Middle frontal gyrus (tissue), 1 donor: Measurements from ENCODE around the gene ZDHHC5.
A peak's percentile ranks its signal among the peaks of the same experiment; 100 is the strongest.
"Not testable (repeated sequence)": the region's sequence is repeated elsewhere in the genome, so short reads cannot be mapped to it uniquely, and the experiment has no call there.

ENCODE experiments used
- DNase-seq: peaks from one replicate; pipeline ENCODE4 v3.0.0-alpha.2; 2015; ENCODE audit warnings: low spot score; ENCODE audit errors: extremely low spot score

ZDHHC5 gene

GRCh38 chr11:57667117-57667735 is 688 bp upstream of the ZDHHC5 start:
- peak; percentile 97 for DNase-seq

- no peak for DNase-seq
Measured at GRCh38 chr11:57668434-57668782, 494 bp downstream of the ZDHHC5 start.

GRCh38 chr11:57674251-57674650 is 6.3 kb downstream of the ZDHHC5 start:
- no peak for DNase-seq

DNA sequence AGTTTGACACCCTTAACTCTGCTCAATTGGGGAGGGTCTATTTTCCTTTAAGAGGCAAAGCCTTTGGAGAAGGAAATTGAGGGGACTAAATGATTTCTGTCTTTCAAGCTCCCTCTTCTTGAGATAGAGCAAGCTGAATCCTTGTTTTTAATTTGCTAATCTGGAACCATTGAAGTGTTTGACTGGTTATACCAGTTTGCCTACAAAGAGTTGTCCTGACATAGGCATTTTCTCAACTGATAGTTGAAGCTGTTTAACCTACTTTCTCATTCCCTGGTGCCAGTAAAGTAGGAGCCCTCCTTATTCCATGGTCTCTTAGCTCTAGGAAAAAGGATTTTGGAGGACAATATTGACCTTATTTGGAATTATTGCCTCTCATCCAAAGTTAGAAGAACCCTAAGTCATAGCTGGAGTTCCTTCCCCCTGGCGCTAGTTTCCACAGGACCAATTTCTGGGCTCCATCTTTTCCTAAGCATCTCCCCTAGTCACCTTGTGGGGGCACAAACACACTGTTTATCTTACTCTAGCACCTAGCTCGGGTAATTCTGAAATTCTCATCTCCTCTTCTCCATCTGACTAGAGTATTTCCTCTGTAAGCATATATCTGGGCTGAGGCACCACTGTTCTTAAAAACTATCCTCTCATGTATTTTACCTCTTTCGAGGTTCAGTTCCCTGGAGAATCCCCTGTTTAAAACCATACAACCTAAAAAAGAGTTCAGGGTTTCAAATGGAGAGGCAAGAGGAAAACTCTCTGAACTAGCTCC is 7.4 kb downstream of the ZDHHC5 start:
- DNase-seq: no peak

DNA sequence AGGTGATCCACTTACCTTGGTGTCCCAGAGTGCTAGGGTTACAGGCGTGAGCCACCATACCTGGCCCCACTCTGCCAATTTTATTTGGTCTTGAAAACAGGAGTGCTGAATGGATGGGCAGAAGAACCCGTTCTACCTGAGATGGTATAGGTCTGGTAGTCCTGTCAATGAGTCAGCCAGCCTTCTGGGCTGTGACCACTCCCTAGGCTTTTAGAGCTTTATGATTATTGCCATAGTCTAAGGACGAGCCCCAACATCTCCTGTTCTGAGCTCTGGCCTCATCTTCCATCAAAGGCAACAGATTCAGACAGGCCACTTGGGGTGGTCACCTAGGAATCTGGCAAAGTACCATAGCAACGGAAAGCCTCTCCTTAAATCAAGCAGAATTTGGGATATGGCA is 11.5 kb downstream of the ZDHHC5 start:
- DNase-seq: no peak

DNA sequence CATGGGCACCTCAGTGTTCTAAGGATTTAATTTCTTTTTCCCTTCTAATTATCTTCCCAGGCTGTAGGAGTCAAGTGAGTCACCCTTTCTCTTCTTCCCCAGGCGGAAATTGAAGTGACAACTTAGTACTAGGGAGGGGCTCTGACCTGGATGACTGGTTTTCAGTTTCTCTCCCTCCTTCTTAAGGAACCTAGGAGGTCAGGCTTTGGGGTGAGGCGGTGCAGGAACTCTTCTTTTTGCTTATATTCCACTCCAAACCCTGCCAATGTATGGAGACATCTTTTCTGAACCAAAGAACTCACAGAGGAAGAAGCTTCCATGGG is 12.6 kb downstream of the ZDHHC5 start:
- no peak for DNase-seq

- DNase-seq: no peak
Measured at GRCh38 chr11:57681168-57681567, 13.3 kb downstream of the ZDHHC5 start.

GRCh38 chr11:57690474-57690873 is 22.6 kb downstream of the ZDHHC5 start:
- not testable (repeated sequence) for DNase-seq

DNA sequence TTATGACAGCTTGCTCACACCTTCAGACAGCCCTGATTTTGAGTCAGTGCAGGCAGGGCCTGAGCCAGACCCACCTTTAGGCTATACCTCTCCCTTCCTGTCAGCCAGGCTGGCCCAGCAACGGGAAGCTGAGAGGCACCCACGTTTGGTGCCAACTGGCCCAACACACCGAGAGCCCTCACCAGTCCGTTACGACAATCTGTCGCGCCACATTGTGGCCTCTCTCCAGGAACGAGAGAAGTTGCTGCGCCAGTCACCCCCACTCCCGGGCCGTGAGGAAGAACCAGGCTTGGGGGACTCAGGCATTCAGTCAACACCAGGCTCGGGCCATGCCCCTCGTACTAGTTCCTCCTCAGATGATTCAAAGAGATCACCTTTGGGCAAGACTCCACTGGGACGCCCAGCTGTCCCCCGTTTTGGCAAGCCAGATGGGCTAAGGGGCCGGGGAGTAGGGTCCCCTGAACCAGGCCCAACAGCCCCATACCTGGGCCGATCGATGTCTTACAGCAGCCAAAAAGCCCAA is 31.0 kb downstream of the ZDHHC5 start:
- DNase-seq: no peak

DNA sequence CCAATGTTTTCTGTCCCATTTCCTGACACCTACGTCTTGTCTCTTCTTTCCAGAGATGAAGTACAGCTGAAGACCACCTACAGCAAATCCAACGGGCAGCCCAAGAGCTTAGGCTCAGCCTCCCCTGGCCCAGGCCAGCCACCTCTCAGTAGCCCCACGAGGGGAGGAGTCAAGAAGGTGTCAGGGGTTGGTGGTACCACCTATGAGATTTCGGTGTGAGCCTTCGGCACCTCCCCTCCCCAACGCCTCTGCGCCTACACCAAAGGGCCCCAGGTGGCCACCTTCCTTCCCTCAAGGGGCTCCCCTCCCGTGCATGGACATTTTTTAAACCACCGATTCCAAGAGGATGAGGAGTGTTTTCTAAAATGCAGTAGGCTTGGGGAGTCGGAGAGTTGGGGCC is 31.9 kb downstream of the ZDHHC5 start:
- no peak for DNase-seq

DNA sequence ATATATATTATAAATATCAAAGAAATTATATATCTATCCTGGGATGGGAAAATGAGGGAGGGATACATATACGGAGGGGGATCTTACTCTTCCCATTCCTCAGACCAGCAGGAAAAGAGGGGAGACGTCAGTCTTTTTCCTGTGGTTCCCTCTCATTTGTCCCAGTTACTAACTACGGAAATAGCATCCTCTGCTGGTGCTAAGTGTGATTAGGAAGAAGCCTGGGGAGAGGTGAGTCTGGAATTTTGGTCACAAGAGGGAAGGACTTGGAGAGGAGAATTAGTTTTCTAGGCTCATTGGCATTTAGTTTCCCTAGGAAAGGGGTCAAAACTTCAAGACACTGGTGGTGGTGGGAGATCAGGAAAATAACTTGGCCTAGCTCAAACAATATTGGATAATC is 32.5 kb downstream of the ZDHHC5 start:
- DNase-seq: no peak

- DNase-seq: no peak
Measured at GRCh38 chr11:57703341-57703740, 35.4 kb downstream of the ZDHHC5 start.

DNA sequence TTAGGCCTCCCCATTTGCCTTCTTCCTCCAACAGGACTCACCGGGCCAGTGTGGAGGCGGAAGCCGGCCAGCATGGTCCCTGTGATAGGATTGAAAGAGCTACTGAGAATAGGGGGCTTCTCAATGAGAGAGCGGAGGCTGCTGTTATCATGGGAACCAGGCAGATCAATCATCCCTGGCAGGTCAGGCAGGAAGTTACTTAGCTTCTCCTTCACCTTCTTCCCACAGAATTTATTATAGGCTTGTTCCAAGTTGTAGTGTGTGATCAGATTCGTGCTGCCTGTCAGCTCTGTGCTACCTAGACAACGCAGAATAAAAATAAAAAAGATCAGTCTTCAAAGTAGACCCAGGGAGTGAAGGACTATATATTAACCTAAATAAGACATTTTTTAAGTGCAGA is 37.0 kb downstream of the ZDHHC5 start:
- DNase-seq: no peak

DNA sequence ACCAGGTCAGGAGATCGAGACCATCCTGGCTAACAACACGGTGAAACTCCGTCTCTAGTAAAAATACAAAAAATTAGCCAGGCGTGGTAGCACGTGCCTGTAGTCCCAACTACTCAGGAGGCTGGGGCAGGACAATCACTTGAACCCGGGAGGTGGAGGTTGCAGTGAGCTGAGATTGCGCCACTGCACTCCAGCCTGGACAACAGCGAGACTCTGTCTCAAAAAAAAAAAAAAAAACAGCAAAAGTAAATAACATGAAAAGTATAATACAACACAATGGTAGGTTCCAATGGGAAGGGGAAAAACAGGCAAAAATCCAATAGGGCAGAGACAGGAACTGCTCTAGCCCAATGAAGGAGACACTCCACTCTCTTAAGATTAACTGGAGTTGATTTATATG is 37.5 kb downstream of the ZDHHC5 start:
- DNase-seq: not testable (repeated sequence)

DNA sequence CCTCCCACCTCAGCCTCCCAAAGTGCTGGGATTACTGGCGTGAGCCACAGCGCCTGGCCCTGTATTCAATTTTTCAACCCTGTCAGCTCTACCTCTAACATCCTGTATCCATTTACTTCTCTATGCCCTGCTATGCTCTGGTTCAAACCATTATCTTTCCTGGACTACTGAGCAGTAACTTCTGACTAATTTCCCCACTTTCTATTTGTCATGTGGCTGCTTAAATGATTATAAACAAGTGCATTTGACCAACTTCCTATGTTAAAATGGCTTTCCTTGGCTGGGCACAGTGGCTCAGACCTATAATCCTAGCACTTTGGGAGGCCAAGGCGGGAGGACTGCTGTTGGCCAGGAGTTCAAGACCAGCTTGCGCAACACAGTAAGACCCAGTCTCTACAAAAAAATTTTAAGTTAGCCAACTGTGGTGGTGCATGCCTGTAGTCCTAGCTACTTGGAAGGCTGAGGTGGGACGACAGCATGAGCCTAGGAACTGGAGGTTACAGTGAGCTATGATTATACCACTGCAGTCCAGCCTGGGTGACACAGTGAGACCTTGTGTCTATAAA is 42.0 kb downstream of the ZDHHC5 start:
- no peak for DNase-seq

DNA sequence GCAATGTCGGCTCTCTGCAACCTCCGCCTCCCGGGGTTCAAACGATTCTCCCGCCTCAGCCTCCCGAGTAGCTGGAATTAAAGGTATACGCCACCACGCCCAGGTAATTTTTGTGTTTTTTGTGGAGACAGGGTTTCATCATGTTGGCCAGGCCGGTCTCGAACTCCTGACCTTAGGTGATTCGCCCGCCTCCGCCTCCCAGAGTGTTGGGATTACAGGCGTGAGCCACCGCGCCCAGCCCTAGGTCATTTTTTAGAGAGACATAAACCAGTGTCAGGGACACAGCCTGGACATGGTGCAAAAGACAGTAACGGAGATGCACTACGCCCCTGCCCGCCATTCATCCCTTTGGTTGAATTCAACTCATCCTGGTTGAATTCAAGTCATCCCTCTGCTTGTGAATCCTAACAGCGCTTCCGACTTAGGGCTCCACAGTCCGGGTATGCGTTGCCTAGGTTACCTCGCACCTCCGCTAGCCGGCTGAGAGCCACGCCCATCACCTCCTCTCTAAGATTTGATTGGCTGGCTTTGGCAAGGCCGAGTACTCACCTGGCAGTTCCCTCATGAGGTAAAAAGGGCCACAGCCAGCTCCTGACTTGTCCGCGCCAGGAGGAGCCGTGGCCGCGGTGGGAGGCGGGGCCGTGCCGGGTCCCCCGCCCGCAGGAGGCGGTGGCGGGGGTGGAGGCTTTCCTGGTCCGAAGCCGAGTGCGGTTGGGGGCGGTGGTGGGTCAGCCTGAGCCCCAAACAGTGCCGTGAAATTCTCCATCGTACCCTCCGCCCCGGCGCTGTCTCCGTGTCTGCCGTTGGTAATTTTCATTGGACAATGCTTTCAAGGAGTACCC is 43.7 kb downstream of the ZDHHC5 start, which contains the start of gene MED19:
Gene MED19, minus strand, starts transcription at position 802 of the 842 bp plus-strand sequence. Its CDS starts 36 bp downstream, at position 766.
- peak; percentile 18 for DNase-seq

DNA sequence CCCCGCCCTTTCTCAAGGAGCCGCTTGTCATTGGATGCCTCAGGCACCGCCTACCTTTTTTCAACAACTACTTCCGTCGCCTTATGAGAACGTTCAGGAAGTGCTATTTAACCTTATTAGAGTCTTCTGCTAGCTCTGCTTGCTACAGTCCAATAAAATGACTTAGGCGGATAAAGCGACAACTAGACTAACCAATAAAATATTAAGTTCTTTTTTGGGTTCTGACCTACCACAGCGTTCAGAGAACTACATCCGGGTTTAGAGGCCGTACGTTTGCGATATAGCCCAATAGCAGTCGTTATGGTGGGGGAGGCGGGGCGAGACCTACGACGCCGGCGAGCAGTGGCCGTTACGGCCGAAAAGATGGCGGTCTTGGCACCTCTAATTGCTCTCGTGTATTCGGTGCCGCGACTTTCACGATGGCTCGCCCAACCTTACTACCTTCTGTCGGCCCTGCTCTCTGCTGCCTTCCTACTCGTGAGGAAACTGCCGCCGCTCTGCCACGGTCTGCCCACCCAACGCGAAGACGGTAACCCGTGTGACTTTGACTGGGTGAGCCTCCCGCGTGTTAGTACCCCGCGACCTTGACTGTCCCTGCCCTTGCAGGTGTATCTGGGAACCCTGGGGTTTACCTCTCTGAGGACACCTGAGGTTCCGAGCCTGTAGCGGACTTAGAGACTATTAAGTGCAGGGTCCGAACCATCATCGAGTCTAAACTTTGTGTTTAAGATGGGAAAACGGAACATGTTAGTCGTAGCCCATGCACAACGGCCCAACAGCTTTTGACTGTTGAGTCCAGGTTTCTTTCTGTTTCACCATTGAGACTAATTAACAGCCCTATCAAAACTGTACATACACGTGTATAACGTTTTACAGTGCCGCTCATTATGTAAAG is 44.6 kb downstream of the ZDHHC5 start, which contains the start of gene TMX2:
Gene TMX2, plus strand, starts transcription at position 338 of the 895 bp plus-strand sequence. Its CDS starts 26 bp downstream, at position 364.
- peak; percentile 96 for DNase-seq

GRCh38 chr11:57713835-57714234 is 45.9 kb downstream of the ZDHHC5 start:
- no peak for DNase-seq

GRCh38 chr11:57716726-57717125 is 48.8 kb downstream of the ZDHHC5 start:
- DNase-seq: not testable (repeated sequence)

GRCh38 chr11:57727185-57727584 is 59.3 kb downstream of the ZDHHC5 start:
- DNase-seq: no peak

GRCh38 chr11:57728829-57729228 is 60.9 kb downstream of the ZDHHC5 start:
- DNase-seq: no peak
